ENCODE data around the gene CDH5. TPM values are rescaled to one million over a fixed set of nuclear protein-coding genes. Genes with fewer than 3 reads are reported as not detected.
A peak's percentile ranks its signal among the peaks of the same experiment; 100 is the strongest.

The CDH5 gene
- total and polyA plus RNA-seq, 10 donors: 6.7 to 62.7 (median 40.2) TPM

DNA sequence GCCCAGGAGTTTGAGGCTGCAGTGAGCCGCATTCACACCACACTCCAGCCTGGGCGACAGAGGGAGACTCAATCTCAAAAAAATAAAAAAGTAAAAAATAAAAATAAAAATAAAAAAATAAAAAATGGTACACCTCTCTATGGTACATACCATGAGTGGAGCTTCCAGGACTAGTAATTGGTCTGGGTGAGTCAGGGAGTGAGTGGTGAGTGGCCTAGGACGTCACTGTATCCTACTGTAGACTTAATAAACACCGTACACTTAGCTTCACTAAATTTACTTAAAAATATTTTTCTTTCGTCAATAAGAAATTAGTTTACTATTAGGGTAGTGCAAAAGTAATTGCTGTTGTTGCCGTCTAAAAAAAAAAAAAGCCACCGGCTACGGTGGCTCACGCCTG, 9.0 kb downstream of the CDH5 start:
- H3K27ac ChIP-seq: no peak overlapping the region
- intact Hi-C loops (cut with DNase I; ENCODE audit: low total_unique reads): no loop called here
- WGBS, 5 donors: 85 to 96% (median 94%) methylated on average over 9 of the region's 9 CpGs

DNA sequence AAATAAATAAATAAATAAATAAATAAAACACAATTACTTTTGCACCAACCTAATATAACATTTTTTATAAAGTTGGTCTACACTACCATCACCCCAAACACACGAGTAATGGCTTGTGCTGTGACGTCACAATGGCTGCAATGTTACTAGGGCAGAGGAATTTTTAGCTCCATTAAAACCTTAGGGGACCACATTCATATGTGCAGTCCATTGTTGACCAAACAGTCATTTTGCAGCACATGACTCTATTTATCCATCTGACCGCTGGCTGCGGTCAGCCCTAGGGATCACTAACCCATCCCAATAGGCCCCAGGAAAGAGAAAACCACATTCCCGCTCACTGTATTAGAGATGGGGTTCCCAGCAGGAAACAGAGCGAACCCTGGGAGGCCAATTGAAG, 9.6 kb downstream of the CDH5 start:
- TF ChIP-seq, protein P1, sequence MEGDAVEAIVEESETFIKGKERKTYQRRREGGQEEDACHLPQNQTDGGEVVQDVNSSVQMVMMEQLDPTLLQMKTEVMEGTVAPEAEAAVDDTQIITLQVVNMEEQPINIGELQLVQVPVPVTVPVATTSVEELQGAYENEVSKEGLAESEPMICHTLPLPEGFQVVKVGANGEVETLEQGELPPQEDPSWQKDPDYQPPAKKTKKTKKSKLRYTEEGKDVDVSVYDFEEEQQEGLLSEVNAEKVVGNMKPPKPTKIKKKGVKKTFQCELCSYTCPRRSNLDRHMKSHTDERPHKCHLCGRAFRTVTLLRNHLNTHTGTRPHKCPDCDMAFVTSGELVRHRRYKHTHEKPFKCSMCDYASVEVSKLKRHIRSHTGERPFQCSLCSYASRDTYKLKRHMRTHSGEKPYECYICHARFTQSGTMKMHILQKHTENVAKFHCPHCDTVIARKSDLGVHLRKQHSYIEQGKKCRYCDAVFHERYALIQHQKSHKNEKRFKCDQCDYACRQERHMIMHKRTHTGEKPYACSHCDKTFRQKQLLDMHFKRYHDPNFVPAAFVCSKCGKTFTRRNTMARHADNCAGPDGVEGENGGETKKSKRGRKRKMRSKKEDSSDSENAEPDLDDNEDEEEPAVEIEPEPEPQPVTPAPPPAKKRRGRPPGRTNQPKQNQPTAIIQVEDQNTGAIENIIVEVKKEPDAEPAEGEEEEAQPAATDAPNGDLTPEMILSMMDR (IDR thresholded peaks at IDR 0.05 in 8 of 11, conservative IDR thresholded peaks at IDR 0.05 in 3 of 11): no peak
- TF ChIP-seq POLR2AphosphoS5 (IDR thresholded peaks at IDR 0.05) (no peak), POLR2A (IDR thresholded peaks at IDR 0.05) (no peak)
- intact Hi-C loops (cut with DNase I; ENCODE audit: low total_unique reads): no loop called here
- Histone ChIP-seq H3K4me1 (peaks cover 0 to 34% (median 14%) of the 10 kb centered on the region in 6 donors), H3K9me3 (no peaks in the 10 kb centered on the region), H3K36me3 (peaks cover 0 to 3% (median 0%) of the 10 kb centered on the region in 6 donors), H3K27me3 (replicated peaks in 1 of 7) (no peaks in the 10 kb centered on the region), H3K4me3 (no peak overlapping the region), H3K27ac (no peak overlapping the region)
- DNase-seq: no peak
- WGBS, 5 donors: 88 to 96% (median 90%) methylated on average over 6 of the region's 6 CpGs

More for the DNA sequence above, 9.0 kb downstream of the CDH5 start:
- TF ChIP-seq POLR2A (IDR thresholded peaks at IDR 0.05) (no peak), POLR2AphosphoS5 (IDR thresholded peaks at IDR 0.05) (no peak)
- TF ChIP-seq, protein P1 (IDR thresholded peaks at IDR 0.05 in 8 of 11, conservative IDR thresholded peaks at IDR 0.05 in 3 of 11): no peak
- no peak overlapping the region for H3K4me3 ChIP-seq
- H3K4me1 ChIP-seq: peaks cover 0 to 40% (median 20%) of the 10 kb centered on the region in 6 donors
- no peaks in the 10 kb centered on the region for H3K9me3 ChIP-seq
- no peaks in the 10 kb centered on the region for H3K27me3 ChIP-seq (replicated peaks in 1 of 7)
- H3K36me3 ChIP-seq: peaks cover 0 to 3% (median 0%) of the 10 kb centered on the region in 6 donors
- peak; percentile 4 for DNase-seq

DNA sequence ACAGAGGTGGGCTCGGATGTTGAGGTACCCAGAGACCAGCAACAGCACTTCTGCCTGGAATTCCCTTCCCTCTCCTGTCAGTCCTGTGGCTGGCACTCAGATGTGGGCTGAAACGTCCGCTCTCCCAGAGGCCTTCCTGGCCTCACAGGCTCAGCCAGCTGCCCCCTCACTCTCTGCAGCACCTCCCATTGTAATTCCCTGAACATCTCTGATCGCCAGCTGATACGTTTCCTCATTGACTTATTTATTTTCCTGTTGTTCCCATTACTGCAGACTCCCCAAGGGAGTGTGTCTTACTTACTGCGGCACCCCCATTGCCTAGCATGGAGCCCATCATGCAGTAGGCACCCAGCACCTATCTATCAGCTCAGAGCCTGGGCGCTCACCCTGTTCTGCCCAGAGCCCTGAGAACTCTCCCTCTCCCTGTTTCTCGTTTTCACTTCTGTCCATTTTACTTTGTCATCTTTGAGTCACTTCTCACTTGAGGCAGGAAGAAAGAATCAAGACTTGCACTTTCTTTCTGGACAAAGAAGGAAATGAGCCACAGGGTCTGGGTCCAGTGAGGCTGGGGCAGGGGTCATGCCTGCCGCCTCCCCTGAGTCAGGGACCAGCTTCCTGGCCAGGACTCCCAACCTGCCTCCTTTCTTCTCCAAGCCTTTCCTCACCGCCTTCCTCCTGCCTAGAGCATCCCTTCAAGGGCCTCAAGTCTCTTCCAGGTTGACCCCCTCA, 10.2 kb downstream of the CDH5 start:
- intact Hi-C loops (cut with DNase I; ENCODE audit: low total_unique reads): no loop called here
- peak overlapping the region in 1 of 8 donors; percentile 12 for H3K27ac ChIP-seq

DNA sequence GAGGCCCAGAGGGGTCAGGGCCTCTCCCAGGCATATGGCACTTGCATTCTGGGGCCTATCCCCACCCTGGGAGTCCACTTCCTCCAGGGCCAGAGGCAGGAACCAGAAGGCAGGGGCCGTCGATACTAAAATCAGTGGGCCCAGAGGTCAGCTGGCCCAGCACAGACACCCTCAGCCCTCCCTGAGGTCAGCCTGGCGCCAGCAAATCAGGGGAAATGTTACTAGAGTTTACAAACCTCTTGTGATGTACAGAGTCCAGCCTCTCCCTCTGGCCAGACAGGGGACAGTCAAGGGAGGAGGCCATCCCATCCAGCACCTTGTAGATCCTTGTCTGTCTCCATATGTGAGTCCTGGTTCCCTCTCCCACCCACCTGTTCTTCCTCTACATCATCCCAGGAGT, 10.8 kb downstream of the CDH5 start:
- peaks cover 0 to 25% (median 9%) of the 10 kb centered on the region in 6 donors for H3K4me1 ChIP-seq
- H3K27ac ChIP-seq: peak overlapping the region in 1 of 8 donors; percentile 12
- no peak overlapping the region for H3K4me3 ChIP-seq
- no peaks in the 10 kb centered on the region for H3K27me3 ChIP-seq (replicated peaks in 1 of 7)
- 54 to 86% (median 68%) methylated on average over 3 of the region's 3 CpGs; no CpG with 5 or more reads in 1 of the 5 donors for WGBS, 5 donors
- no peak for TF ChIP-seq POLR2AphosphoS5 (IDR thresholded peaks at IDR 0.05)
- TF ChIP-seq, protein P1 (IDR thresholded peaks at IDR 0.05 in 8 of 11, conservative IDR thresholded peaks at IDR 0.05 in 3 of 11): no peak
- TF ChIP-seq POLR2A (IDR thresholded peaks at IDR 0.05): no peak
- H3K36me3 ChIP-seq: peaks cover 0 to 3% (median 0%) of the 10 kb centered on the region in 6 donors
- H3K9me3 ChIP-seq: no peaks in the 10 kb centered on the region
- intact Hi-C loops (cut with DNase I; ENCODE audit: low total_unique reads): no loop called here
- DNase-seq: peak; percentile 41

More for the DNA sequence above, 10.2 kb downstream of the CDH5 start:
- Histone ChIP-seq H3K27me3 (replicated peaks in 1 of 7) (no peaks in the 10 kb centered on the region), H3K9me3 (no peaks in the 10 kb centered on the region), H3K4me1 (peaks cover 0 to 28% (median 11%) of the 10 kb centered on the region in 6 donors), H3K4me3 (no peak overlapping the region), H3K36me3 (peaks cover 0 to 3% (median 0%) of the 10 kb centered on the region in 6 donors)
- 75 to 84% (median 78%) methylated on average over 10 of the region's 10 CpGs for WGBS, 5 donors
- no peak for TF ChIP-seq POLR2AphosphoS5 (IDR thresholded peaks at IDR 0.05)
- no peak for TF ChIP-seq POLR2A (IDR thresholded peaks at IDR 0.05)
- TF ChIP-seq, protein P1 (IDR thresholded peaks at IDR 0.05 in 8 of 11, conservative IDR thresholded peaks at IDR 0.05 in 3 of 11): no peak
- peak; percentile 42 for DNase-seq
